Endodermal cell (in vitro differentiated cells): ENCODE results near the gene IMMP2L. TPM values are rescaled to one million over a fixed set of nuclear protein-coding genes. Genes with fewer than 3 reads are reported as not detected.

Source experiments
- DNase-seq: peaks from one replicate; pipeline ENCODE4 v3.0.0-alpha.2; 2017
- H3K27ac ChIP-seq: 2 replicates; pipeline ENCODE4 v1.5.1; 2013; ENCODE audit warnings: mild to moderate bottlenecking, low read depth, low read length, moderate library complexity
- H3K27me3 ChIP-seq: 2 replicates; pipeline ENCODE4 v1.6.1; 2013; ENCODE audit warnings: mild to moderate bottlenecking, low read length, moderate library complexity; ENCODE audit not compliant: insufficient read depth, control insufficient read depth, poor library complexity, severe bottlenecking
- H3K36me3 ChIP-seq: 2 replicates; pipeline ENCODE4 v1.7.0; 2013; ENCODE audit warnings: mild to moderate bottlenecking, low read length, moderate library complexity; ENCODE audit not compliant: control insufficient read depth, insufficient read depth
- H3K4me1 ChIP-seq: one replicate; pipeline ENCODE4 v1.7.0; 2013; ENCODE audit warnings: low read length; ENCODE audit not compliant: control insufficient read depth, insufficient read depth
- H3K4me3 ChIP-seq: 2 replicates; pipeline ENCODE4 v1.5.1; 2013; ENCODE audit warnings: mild to moderate bottlenecking, low read length, moderate library complexity
- H3K9ac ChIP-seq: 2 replicates; pipeline ENCODE4 v1.6.1; 2013; ENCODE audit warnings: mild to moderate bottlenecking, low read length, moderate library complexity; ENCODE audit not compliant: poor library complexity, severe bottlenecking; ENCODE audit errors: extremely low read depth
- H3K9me3 ChIP-seq: 2 replicates; pipeline ENCODE4 v1.6.1; 2013; ENCODE audit warnings: mild to moderate bottlenecking, low read length, moderate library complexity; ENCODE audit not compliant: control insufficient read depth
- H3K27ac Mint-ChIP-seq: 2 replicates; pipeline ENCODE4 v1.8.0; 2020; ENCODE audit warnings: mixed read lengths
- H3K27me3 Mint-ChIP-seq: 2 replicates; pipeline ENCODE4 v1.8.0; 2021; ENCODE audit warnings: mild to moderate bottlenecking, mixed read lengths; ENCODE audit not compliant: insufficient read depth
- H3K36me3 Mint-ChIP-seq: 2 replicates; pipeline ENCODE4 v1.8.0; 2020; ENCODE audit warnings: low read depth, mixed read lengths
- H3K4me1 Mint-ChIP-seq: 2 replicates; pipeline ENCODE4 v1.8.0; 2020; ENCODE audit warnings: mixed read lengths
- H3K4me3 Mint-ChIP-seq: 2 replicates; pipeline ENCODE4 v1.8.0; 2020; ENCODE audit warnings: mild to moderate bottlenecking, moderate library complexity, mixed read lengths
- H3K9me3 Mint-ChIP-seq: 2 replicates; pipeline ENCODE4 v1.8.0; 2020; ENCODE audit warnings: mild to moderate bottlenecking, mixed read lengths
- CTCF ChIP-seq: fragments of 200-600 bp; sonication (generic); conservative IDR thresholded peaks from 2 replicates; pipeline ENCODE4 v1.5.0; 2021; ENCODE audit warnings: antibody characterized with exemption, mild to moderate bottlenecking
- WGBS, 2 experiments: methylation state at CpG; one replicate each; pipeline versions ENCODE4 v1.1.5 to v1.1.7; 2013; ENCODE audit warnings: missing lambda C conversion rate in 2 of 2, mixed read lengths in 1 of 2; ENCODE audit not compliant: insufficient coverage in 1 of 2, insufficient read length in 1 of 2; 5-methylcytosine and 5-hydroxymethylcytosine counted together
- total RNA-seq, 2 donors: library from RNA; stranded (reverse); fragmentation: NEBNext Ultra II Directional in 1 of 2; extraction: Animal tissue kit (Norgen Biotek cat#: 25700) in 1 of 2; gene quantifications; 2 replicates in 1 of 2; 3 replicates in 1 of 2; pipeline ENCODE4 v1.2.1, GENCODE V29; 2021

IMMP2L gene
- total RNA-seq, 2 donors from 2014 or later = 17.7 to 19.4 TPM

GRCh38 chr7:110733221-110733620, 829.1 kb downstream of the IMMP2L start:
- Mint-ChIP-seq H3K27me3 (no peaks in the 10 kb centered on the region), H3K27ac (no peak overlapping the region), H3K9me3 (peaks cover 13% of the 10 kb centered on the region), H3K36me3 (peaks cover 3% of the 10 kb centered on the region), H3K4me1 (peaks cover 16% of the 10 kb centered on the region), H3K4me3 (no peak overlapping the region)
- DNase-seq = no peak
- Histone ChIP-seq H3K9ac (no peak overlapping the region), H3K4me1 (peaks cover 8% of the 10 kb centered on the region), H3K36me3 (no peaks in the 10 kb centered on the region), H3K27ac (no peak overlapping the region), H3K4me3 (no peak overlapping the region), H3K27me3 (no peaks in the 10 kb centered on the region), H3K9me3 (peaks cover 17% of the 10 kb centered on the region)
- WGBS, 2 experiments = 83% methylated on average over 1 of the region's 1 CpG; no CpG with 5 or more reads in 1 of the 2 experiments
- TF ChIP-seq CTCF = no peak

DNA sequence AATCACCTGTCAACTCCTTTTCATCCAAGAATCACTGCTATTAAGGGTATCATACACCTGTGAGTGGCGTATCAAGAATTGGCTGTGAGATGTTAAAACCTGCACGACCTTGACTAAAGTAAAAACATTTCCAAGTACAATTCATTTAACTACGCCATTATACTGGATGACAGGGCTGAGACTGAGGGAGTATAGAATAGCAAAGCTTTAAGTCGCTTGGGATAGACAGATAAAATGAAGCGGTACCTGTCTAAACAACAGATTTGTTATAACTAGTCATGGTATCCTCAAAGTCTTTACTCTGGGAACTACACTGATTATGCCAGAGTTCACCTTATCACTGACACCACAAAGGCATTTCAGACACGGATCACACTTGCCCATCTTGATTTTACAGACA, 837.5 kb downstream of the IMMP2L start:
- Mint-ChIP-seq H3K9me3 (no peaks in the 10 kb centered on the region), H3K4me3 (no peak overlapping the region), H3K27me3 (no peaks in the 10 kb centered on the region), H3K27ac (no peak overlapping the region), H3K36me3 (no peaks in the 10 kb centered on the region), H3K4me1 (peaks cover 4% of the 10 kb centered on the region)
- Histone ChIP-seq H3K27ac (no peak overlapping the region), H3K4me1 (no peaks in the 10 kb centered on the region), H3K9me3 (no peaks in the 10 kb centered on the region), H3K9ac (no peak overlapping the region), H3K27me3 (no peaks in the 10 kb centered on the region), H3K4me3 (no peak overlapping the region), H3K36me3 (no peaks in the 10 kb centered on the region)
- no peak for TF ChIP-seq CTCF
- no peak for DNase-seq
- 97 to 100% methylated on average over 2 to 6 of the region's 6 CpGs for WGBS, 2 experiments

GRCh38 chr7:110721395-110721794, 840.9 kb downstream of the IMMP2L start:
- Histone ChIP-seq H3K27me3 (no peaks in the 10 kb centered on the region), H3K9me3 (no peaks in the 10 kb centered on the region), H3K4me1 (no peaks in the 10 kb centered on the region), H3K9ac (no peak overlapping the region), H3K27ac (no peak overlapping the region), H3K36me3 (no peaks in the 10 kb centered on the region), H3K4me3 (no peak overlapping the region)
- DNase-seq = no peak
- H3K4me1 Mint-ChIP-seq = peaks cover 14% of the 10 kb centered on the region
- no peaks in the 10 kb centered on the region for H3K27me3 Mint-ChIP-seq
- no peaks in the 10 kb centered on the region for H3K9me3 Mint-ChIP-seq
- WGBS, 2 experiments = 90 to 100% methylated on average over 1 to 2 of the region's 2 CpGs
- no peak overlapping the region for H3K4me3 Mint-ChIP-seq
- H3K36me3 Mint-ChIP-seq = no peaks in the 10 kb centered on the region
- H3K27ac Mint-ChIP-seq = no peak overlapping the region
- no peak for TF ChIP-seq CTCF
